Limb (tissue), 2 donors: ENCODE measurements around the gene BLMH.

Experiments used
- DNase-seq, 2 donors: peaks; one replicate each; pipeline ENCODE4 v3.0.0-alpha.2; 2016; ENCODE audit errors: extremely low spot score in 2 of 2

The BLMH gene

GRCh38 chr17:30200106-30200505, 91.6 kb downstream of the BLMH start:
- DNase-seq = no peak

- DNase-seq = no peak
Observed at GRCh38 chr17:30199600-30199999, 92.1 kb downstream of the BLMH start.
